Coronary artery (tissue), 2 donors: ENCODE measurements around the gene CDON.

Source experiments
- DNase-seq: peaks from one replicate; pipeline ENCODE4 v3.0.0-alpha.2; 2017; ENCODE audit warnings: low spot score
- H3K27ac ChIP-seq, 2 donors: fragments of 200-600 bp; sonication (generic); one replicate each; pipeline ENCODE4 v1.5.1; 2016 to 2019
- H3K4me3 ChIP-seq: fragments of 200-600 bp; sonication (generic); 2 replicates; pipeline ENCODE4 v1.5.1; 2016; ENCODE audit warnings: mild to moderate bottlenecking, moderate library complexity
- TF ChIP-seq, protein P1 (sequence below): fragments of 200-600 bp; sonication (generic); IDR thresholded peaks from one replicate; pipeline ENCODE4 v1.5.1; 2019; ENCODE audit warnings: antibody characterized with exemption

CDON gene

GRCh38 chr11:126008956-126009355 is 53.7 kb downstream of the CDON start:
- no peak for DNase-seq
- TF ChIP-seq, protein P1, sequence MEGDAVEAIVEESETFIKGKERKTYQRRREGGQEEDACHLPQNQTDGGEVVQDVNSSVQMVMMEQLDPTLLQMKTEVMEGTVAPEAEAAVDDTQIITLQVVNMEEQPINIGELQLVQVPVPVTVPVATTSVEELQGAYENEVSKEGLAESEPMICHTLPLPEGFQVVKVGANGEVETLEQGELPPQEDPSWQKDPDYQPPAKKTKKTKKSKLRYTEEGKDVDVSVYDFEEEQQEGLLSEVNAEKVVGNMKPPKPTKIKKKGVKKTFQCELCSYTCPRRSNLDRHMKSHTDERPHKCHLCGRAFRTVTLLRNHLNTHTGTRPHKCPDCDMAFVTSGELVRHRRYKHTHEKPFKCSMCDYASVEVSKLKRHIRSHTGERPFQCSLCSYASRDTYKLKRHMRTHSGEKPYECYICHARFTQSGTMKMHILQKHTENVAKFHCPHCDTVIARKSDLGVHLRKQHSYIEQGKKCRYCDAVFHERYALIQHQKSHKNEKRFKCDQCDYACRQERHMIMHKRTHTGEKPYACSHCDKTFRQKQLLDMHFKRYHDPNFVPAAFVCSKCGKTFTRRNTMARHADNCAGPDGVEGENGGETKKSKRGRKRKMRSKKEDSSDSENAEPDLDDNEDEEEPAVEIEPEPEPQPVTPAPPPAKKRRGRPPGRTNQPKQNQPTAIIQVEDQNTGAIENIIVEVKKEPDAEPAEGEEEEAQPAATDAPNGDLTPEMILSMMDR = no peak
- H3K27ac ChIP-seq = no peak overlapping the region

GRCh38 chr11:126007238-126007637 is 55.4 kb downstream of the CDON start:
- Histone ChIP-seq H3K4me3 (peak overlapping the region; percentile 22), H3K27ac (no peak overlapping the region)
- TF ChIP-seq, protein P1 = no peak
- no peak for DNase-seq

More at GRCh38 chr11:126008956-126009355, 53.7 kb downstream of the CDON start:
- H3K4me3 ChIP-seq = no peak overlapping the region

- TF ChIP-seq, protein P1 = no peak
- DNase-seq = no peak
- no peak overlapping the region for H3K27ac ChIP-seq
Measured at GRCh38 chr11:126006068-126006467, 56.6 kb downstream of the CDON start.

DNA sequence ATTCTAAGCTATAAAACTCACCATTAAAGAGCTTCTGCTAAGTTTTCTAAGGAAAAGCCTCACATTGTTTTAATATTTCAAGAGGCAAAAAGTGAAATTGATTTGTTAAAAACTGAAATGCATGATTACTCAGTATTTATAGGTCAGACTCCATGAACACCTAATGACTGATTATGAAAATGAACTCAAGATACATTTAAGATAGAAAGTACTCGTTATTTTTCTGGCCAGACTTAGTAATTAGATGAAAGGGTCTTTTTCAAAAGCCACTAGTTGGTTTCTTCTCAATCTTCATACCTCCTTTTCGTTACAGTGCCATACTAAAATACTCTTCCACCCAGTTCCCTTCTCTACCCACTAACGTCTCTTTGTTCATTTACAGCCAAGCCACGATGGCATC is 60.5 kb downstream of the CDON start:
- Histone ChIP-seq H3K4me3 (no peak overlapping the region), H3K27ac (no peak overlapping the region)
- DNase-seq = no peak
- TF ChIP-seq, protein P1 = no peak

More at GRCh38 chr11:126006068-126006467, 56.6 kb downstream of the CDON start:
- H3K4me3 ChIP-seq = no peak overlapping the region

DNA sequence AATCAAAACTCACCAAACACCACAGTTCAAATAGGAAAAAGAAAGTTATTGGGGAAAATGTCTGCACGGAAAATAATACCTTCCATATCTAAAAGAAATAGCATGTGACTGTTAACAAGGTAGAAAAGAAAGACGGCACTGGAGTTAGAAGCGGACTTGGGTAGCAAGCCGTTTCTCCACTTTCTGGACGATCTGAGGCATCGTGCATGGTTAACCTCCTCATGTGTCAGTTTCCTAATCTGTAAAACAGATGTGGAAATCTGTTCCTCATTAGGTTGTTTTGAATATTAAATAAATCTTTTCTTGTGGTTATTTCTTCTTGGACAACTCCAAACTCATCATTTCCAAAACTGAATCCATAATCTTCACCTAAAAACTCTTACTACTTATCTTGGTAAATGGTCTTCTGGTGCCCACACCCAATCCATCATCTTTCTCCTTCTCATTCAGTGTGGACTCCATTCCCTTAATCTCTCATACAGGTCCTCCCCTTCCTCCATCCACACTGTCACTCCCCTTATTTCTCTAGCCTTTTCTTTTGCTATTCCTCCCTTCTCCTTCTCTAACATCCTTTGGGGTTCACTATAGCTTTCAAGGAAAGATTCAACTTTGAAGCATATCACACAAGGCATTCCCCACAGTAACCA is 63.3 kb downstream of the CDON start:
- Histone ChIP-seq H3K27ac (no peak overlapping the region), H3K4me3 (no peak overlapping the region)
- DNase-seq = no peak
- TF ChIP-seq, protein P1 = no peak

DNA sequence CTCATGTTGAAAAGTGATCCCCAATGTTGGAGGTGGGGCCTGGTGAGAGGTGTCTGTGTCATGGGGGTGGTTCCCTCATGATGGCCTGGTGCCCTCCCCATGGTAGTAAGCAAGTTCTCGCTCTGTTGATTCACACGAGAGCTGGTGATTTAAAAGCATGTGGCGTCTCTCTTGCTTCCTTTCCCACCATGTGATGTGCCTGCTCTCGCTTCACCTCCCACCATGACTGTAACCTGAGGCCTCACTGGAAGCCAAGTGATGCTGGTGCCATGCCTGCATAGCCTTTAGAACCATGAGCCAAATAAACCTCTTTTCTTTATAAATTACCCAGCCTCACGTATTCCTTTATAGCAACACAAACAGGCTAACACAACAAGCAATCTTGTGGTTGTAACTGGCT is 64.4 kb downstream of the CDON start:
- H3K27ac ChIP-seq = no peak overlapping the region
- no peak for DNase-seq
- H3K4me3 ChIP-seq = no peak overlapping the region
- TF ChIP-seq, protein P1 = no peak

- no peak for DNase-seq
- no peak overlapping the region for H3K27ac ChIP-seq
- no peak overlapping the region for H3K4me3 ChIP-seq
- TF ChIP-seq, protein P1 = no peak
Measured at GRCh38 chr11:125995313-125995712, 67.4 kb downstream of the CDON start.
